HepG2 (cell line): Measurements from ENCODE around the gene CCDC93. TPM values are rescaled to one million over a fixed set of nuclear protein-coding genes. Genes with fewer than 3 reads are reported as not detected.

ENCODE experiments used
- ATAC-seq: fragments of 200-7000 bp; cut with Tn5 transposase; 3 replicates; pipeline ENCODE4 v1.9.1; 2020; ENCODE audit warnings: mild to moderate bottlenecking, moderate library complexity
- BruUV-seq: library from RNA; stranded (reverse); fragments of 400-500 nt; replicated peaks from 2 replicates; lab custom pipeline; 2021; lab: Mats Ljungman, UMichigan
- CTCF ChIA-PET: fragments of 300-600 bp; formaldehyde crosslinking; extraction: SDS; loops from one replicate; lab custom pipeline; 2021; ENCODE audit warnings: low total read pairs, inconsistent platforms, low intra/inter-chr PET ratio; lab: Yijun Ruan, JAX
- POLR2A ChIA-PET: fragments of 350-600 bp; sonication (Branson Sonifier 250); formaldehyde crosslinking; loops from one replicate; lab custom pipeline; 2020; ENCODE audit warnings: antibody characterized with exemption, inconsistent platforms; lab: Yijun Ruan, JAX
- DNase-seq: peaks from one replicate; pipeline ENCODE4 v3.0.0-alpha.2; 2015; ENCODE audit warnings: low spot score
- FAIRE-seq: peaks from 3 replicates; lab custom pipeline; 2011; peaks lifted over from hg19 to GRCh38; lab: Jason Lieb, UNC
- H2AFZ ChIP-seq: one replicate; pipeline ENCODE4 v1.6.1; 2011; ENCODE audit warnings: low read length, inconsistent platforms
- H3K27ac ChIP-seq: fragments of 300-600 bp; 3 replicates; pipeline ENCODE4 v1.8.0; 2011; ENCODE audit warnings: mixed run types, mild to moderate bottlenecking, mixed read lengths, low read length, inconsistent platforms; ENCODE audit not compliant: insufficient read depth; ENCODE audit errors: extremely low read length
- H3K27me3 ChIP-seq, 2 experiments: fragments of 200-600 bp in 1 of 2; 2 replicates in 1 of 2; 3 replicates in 1 of 2; pipeline versions ENCODE4 v1.6.0 to v1.8.0; 2011; ENCODE audit warnings: low read length in 2 of 2, mild to moderate bottlenecking in 2 of 2, moderate library complexity in 2 of 2, inconsistent platforms in 1 of 2; ENCODE audit not compliant: insufficient read depth in 2 of 2, control insufficient read depth in 1 of 2
- H3K36me3 ChIP-seq, 2 experiments: fragments of 200-600 bp in 1 of 2; replicated peaks in 1 of 2; 2 replicates in 1 of 2; 3 replicates in 1 of 2; pipeline versions ENCODE4 v1.5.1 to v1.8.0; 2011; ENCODE audit warnings: low read length in 2 of 2, inconsistent platforms in 1 of 2; ENCODE audit not compliant: insufficient read depth in 2 of 2, control insufficient read depth in 1 of 2
- H3K4me1 ChIP-seq: 2 replicates; pipeline ENCODE4 v1.5.1; 2012; ENCODE audit warnings: low read length, inconsistent platforms; ENCODE audit not compliant: insufficient read depth
- H3K4me2 ChIP-seq: 2 replicates; pipeline ENCODE4 v1.6.0; 2011; ENCODE audit warnings: low read depth, low read length, inconsistent platforms
- H3K4me3 ChIP-seq, 3 experiments: fragments of 200-600 bp in 1 of 3; sonication (generic), shearing (Covaris generic) in 1 of 3; replicated peaks in 1 of 3; 2 replicates each; pipeline ENCODE4 v1.5.1; 2011 to 2016; ENCODE audit warnings: low read length in 3 of 3, inconsistent platforms in 2 of 3, low read depth in 2 of 3, mild to moderate bottlenecking in 2 of 3, control low read depth in 1 of 3, mixed read lengths in 1 of 3; ENCODE audit not compliant: insufficient read depth in 1 of 3
- H3K79me2 ChIP-seq: one replicate; pipeline ENCODE4 v1.6.1; 2011; ENCODE audit warnings: low read length, inconsistent platforms; ENCODE audit not compliant: insufficient read depth
- H3K9ac ChIP-seq: 2 replicates; pipeline ENCODE4 v1.6.0; 2011; ENCODE audit warnings: mild to moderate bottlenecking, low read depth, low read length, inconsistent platforms; ENCODE audit not compliant: insufficient read depth
- H3K9me3 ChIP-seq: 2 replicates; pipeline ENCODE4 v1.5.1; 2012; ENCODE audit warnings: mild to moderate bottlenecking, low read length
- H4K20me1 ChIP-seq: 2 replicates; pipeline ENCODE4 v1.6.0; 2011; ENCODE audit warnings: inconsistent platforms, mild to moderate bottlenecking, low read length, moderate library complexity; ENCODE audit not compliant: insufficient read depth
- CENPT ChIP-seq: sonication (generic); formaldehyde crosslinking; IDR thresholded peaks from 2 replicates; pipeline ENCODE4 v1.8.0; 2022; ENCODE audit warnings: low read depth, mild to moderate bottlenecking, moderate library complexity, missing genetic modification reagents
- HMG20B ChIP-seq: conservative IDR thresholded peaks from 2 replicates; pipeline ENCODE4 v1.6.1; 2016; ENCODE audit warnings: missing genetic modification reagents, missing compliant biosample characterization
- HNF4G ChIP-seq, 2 experiments: sonication (generic) in 1 of 2; formaldehyde crosslinking in 1 of 2; IDR thresholded peaks; 2 replicates each; pipeline versions ENCODE4 v1.4.0 to v1.6.1; 2011 to 2020; ENCODE audit warnings: borderline replicate concordance in 2 of 2, low read depth in 2 of 2, mild to moderate bottlenecking in 2 of 2, low read length in 1 of 2, missing genetic modification reagents in 1 of 2, moderate library complexity in 1 of 2
- IKZF1 ChIP-seq: fragments of 450-650 bp; IDR thresholded peaks from 2 replicates; pipeline ENCODE4 v1.7.1; 2016
- NFIC ChIP-seq: IDR thresholded peaks from 2 replicates; pipeline ENCODE4 v1.6.1; 2012; ENCODE audit warnings: mild to moderate bottlenecking, low read length, inconsistent platforms
- RELA ChIP-seq: sonication (generic); formaldehyde crosslinking; IDR thresholded peaks from 2 replicates; pipeline ENCODE4 v1.4.0; 2020; ENCODE audit warnings: missing genetic modification reagents
- TEAD3 ChIP-seq: optimal IDR thresholded peaks from 2 replicates; pipeline ENCODE3; 2016; ENCODE audit warnings: borderline replicate concordance
- WGBS: methylation state at CpG from one replicate; pipeline ENCODE4 v1.1.6; 2017; ENCODE audit warnings: low lambda C conversion rate; 5-methylcytosine and 5-hydroxymethylcytosine counted together
- in situ Hi-C: cut with HindIII; loops from 2 replicates; pipeline ENCODE4 v1.10.0; 2017; ENCODE audit warnings: low pct_unique_long_range_greater_than_20kb; ENCODE audit not compliant: extremely low pct_ligation_motif_present
- intact Hi-C: fragments of 100-400 bp; cut with micrococcal nuclease; formaldehyde crosslinking; loops from one replicate; pipeline ENCODE4 v1.10.0; 2022; ENCODE audit not compliant: unreplicated experiment
- polyA plus RNA-seq, 8 experiments: library from polyadenylated mRNA; depleted of rRNA in 3 of 8; stranded (reverse) in 7 of 8; unstranded in 1 of 8; fragments of >200 nt; fragmentation: Illumina TruSeq in 4 of 8; extraction: Trizol in 4 of 8; gene quantifications; 2 replicates each; pipeline versions ENCODE4 v1.2.1 to v1.2.3, GENCODE V29; 2011 to 2016; ENCODE audit warnings: low read depth in 4 of 8, missing spikeins in 1 of 8, mixed read lengths in 1 of 8; ENCODE audit not compliant: insufficient read depth in 1 of 8
- total RNA-seq, 5 experiments: library from RNA; depleted of rRNA; stranded (reverse); fragments of >200 nt; fragmentation: Illumina TruSeq; extraction: Trizol; gene quantifications; 2 replicates each; pipeline ENCODE4 v1.2.3, GENCODE V29; 2016; ENCODE audit warnings: low read depth in 1 of 5
- TF ChIP-seq, protein P1 (sequence below), 2 experiments: fragments of 450-650 bp in 1 of 2; sonication (generic) in 1 of 2; formaldehyde crosslinking in 1 of 2; IDR thresholded peaks; 2 replicates each; pipeline versions ENCODE4 v1.6.1 to v1.8.0; 2016 to 2022; ENCODE audit warnings: antibody characterized with exemption in 1 of 2, mild to moderate bottlenecking in 1 of 2, missing genetic modification reagents in 1 of 2
- TF ChIP-seq, protein P2 (sequence below): sonication (generic); formaldehyde crosslinking; IDR thresholded peaks from 2 replicates; pipeline ENCODE4 v1.8.1; 2023; ENCODE audit warnings: mild to moderate bottlenecking, missing genetic modification reagents, borderline replicate concordance
- TF ChIP-seq, protein P3 (sequence below): sonication (generic); formaldehyde crosslinking; IDR thresholded peaks from 2 replicates; pipeline ENCODE4 v1.4.0; 2020; ENCODE audit warnings: missing genetic modification reagents; ENCODE audit errors: not compliant biosample characterization
- TF ChIP-seq, protein P4 (sequence below): IDR thresholded peaks from 2 replicates; pipeline ENCODE4 v1.6.1; 2016; ENCODE audit warnings: control low read depth

CCDC93 gene
- total and polyA plus RNA-seq, 2 of the 13 experiments (the other 11 are each of a cell fraction or from before 2014, with no cell fraction given) = 37.2 to 53.2 TPM

DNA sequence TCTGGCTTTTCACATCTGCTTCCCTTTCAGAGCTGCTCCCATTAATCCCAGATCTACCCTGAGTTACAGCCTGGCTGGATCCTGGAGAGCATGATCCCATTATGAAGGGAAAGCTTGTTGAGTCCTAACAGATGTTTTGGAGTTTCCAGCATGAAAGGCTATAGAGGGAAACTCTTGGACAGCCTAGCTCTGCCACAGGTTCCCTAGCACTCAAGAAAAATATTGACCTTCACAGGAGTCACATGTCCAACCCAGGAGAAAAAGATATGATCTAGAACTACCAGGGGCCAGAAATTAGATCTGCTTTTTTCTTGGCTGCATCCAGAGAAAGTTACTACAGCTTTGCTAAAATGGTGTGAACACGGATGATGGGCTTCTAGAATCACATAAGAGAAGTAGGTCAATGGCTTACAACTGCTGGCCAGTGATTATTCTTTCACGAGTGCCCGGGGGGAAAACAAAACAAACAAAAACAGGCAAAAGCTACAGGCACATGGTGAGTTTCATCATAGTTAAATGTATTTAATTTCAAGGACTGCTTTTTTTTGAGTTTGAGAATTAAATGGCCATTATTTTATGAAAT lies 15.9 kb downstream of the CCDC93 start:
- H3K9me3 ChIP-seq = no peaks in the 10 kb centered on the region
- FAIRE-seq = no peak
- intact Hi-C loops = no loop called here
- 93% methylated on average over 3 of the region's 3 CpGs for WGBS
- no peaks in the 10 kb centered on the region for H3K4me1 ChIP-seq
- in situ Hi-C loops = no loop called here
- H3K27ac ChIP-seq = no peak overlapping the region
- H3K4me2 ChIP-seq = no peak overlapping the region
- ChIA-PET POLR2A (no interaction called here), CTCF (no interaction called here)
- no peaks in the 10 kb centered on the region for H3K27me3 ChIP-seq
- no peaks in the 10 kb centered on the region for H3K79me2 ChIP-seq
- peaks cover 45 to 94% of the 10 kb centered on the region in 2 experiments for H3K36me3 ChIP-seq
- no peak overlapping the region for H2AFZ ChIP-seq
- H3K4me3 ChIP-seq = no peak overlapping the region
- BruUV-seq = no TSS peak
- 0 out of 2 replicates have a peak, but pooled peaks cover under 1% of the 10 kb centered on the region for H4K20me1 ChIP-seq
- H3K9ac ChIP-seq = no peak overlapping the region
- no peak for ATAC-seq
- DNase-seq = no peak
- TF ChIP-seq, protein P1, sequence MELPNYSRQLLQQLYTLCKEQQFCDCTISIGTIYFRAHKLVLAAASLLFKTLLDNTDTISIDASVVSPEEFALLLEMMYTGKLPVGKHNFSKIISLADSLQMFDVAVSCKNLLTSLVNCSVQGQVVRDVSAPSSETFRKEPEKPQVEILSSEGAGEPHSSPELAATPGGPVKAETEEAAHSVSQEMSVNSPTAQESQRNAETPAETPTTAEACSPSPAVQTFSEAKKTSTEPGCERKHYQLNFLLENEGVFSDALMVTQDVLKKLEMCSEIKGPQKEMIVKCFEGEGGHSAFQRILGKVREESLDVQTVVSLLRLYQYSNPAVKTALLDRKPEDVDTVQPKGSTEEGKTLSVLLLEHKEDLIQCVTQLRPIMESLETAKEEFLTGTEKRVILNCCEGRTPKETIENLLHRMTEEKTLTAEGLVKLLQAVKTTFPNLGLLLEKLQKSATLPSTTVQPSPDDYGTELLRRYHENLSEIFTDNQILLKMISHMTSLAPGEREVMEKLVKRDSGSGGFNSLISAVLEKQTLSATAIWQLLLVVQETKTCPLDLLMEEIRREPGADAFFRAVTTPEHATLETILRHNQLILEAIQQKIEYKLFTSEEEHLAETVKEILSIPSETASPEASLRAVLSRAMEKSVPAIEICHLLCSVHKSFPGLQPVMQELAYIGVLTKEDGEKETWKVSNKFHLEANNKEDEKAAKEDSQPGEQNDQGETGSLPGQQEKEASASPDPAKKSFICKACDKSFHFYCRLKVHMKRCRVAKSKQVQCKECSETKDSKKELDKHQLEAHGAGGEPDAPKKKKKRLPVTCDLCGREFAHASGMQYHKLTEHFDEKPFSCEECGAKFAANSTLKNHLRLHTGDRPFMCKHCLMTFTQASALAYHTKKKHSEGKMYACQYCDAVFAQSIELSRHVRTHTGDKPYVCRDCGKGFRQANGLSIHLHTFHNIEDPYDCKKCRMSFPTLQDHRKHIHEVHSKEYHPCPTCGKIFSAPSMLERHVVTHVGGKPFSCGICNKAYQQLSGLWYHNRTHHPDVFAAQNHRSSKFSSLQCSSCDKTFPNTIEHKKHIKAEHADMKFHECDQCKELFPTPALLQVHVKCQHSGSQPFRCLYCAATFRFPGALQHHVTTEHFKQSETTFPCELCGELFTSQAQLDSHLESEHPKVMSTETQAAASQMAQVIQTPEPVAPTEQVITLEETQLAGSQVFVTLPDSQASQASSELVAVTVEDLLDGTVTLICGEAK (IDR thresholded peaks at IDR 0.05) = no peak
- TF ChIP-seq, protein P1 (CRISPR knock-in tag; IDR thresholded peaks at IDR 0.05) = no peak
- TF ChIP-seq, protein P2, sequence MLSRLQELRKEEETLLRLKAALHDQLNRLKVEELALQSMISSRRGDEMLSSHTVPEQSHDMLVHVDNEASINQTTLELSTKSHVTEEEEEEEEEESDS (CRISPR knock-in tag) = no peak
- no peak for TF ChIP-seq NFIC
- TF ChIP-seq, protein P3, sequence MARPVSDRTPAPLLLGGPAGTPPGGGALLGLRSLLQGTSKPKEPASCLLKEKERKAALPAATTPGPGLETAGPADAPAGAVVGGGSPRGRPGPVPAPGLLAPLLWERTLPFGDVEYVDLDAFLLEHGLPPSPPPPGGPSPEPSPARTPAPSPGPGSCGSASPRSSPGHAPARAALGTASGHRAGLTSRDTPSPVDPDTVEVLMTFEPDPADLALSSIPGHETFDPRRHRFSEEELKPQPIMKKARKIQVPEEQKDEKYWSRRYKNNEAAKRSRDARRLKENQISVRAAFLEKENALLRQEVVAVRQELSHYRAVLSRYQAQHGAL = no peak
- TF ChIP-seq TEAD3 (CRISPR knock-in tag) = no peak
- no peak for TF ChIP-seq RELA (CRISPR knock-in tag)
- no peak for TF ChIP-seq HMG20B
- no peak for TF ChIP-seq CENPT (CRISPR knock-in tag)
- TF ChIP-seq, protein P4, sequence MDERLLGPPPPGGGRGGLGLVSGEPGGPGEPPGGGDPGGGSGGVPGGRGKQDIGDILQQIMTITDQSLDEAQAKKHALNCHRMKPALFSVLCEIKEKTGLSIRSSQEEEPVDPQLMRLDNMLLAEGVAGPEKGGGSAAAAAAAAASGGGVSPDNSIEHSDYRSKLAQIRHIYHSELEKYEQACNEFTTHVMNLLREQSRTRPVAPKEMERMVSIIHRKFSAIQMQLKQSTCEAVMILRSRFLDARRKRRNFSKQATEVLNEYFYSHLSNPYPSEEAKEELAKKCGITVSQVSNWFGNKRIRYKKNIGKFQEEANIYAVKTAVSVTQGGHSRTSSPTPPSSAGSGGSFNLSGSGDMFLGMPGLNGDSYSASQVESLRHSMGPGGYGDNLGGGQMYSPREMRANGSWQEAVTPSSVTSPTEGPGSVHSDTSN (CRISPR knock-in tag) = no peak
- TF ChIP-seq IKZF1 = no peak
- no peak for TF ChIP-seq HNF4G (IDR thresholded peaks at IDR 0.05; ENCODE audit: borderline replicate concordance, low read depth, low read length)
- no peak for TF ChIP-seq HNF4G (CRISPR knock-in tag; IDR thresholded peaks at IDR 0.05; ENCODE audit: borderline replicate concordance, low read depth)
